Uterine smooth muscle cell (primary cell): ENCODE data around the gene SLC44A2. TPM values are rescaled to one million over a fixed set of nuclear protein-coding genes. Genes with fewer than 3 reads are reported as not detected.

Experiments
- total RNA-seq: library from RNA; depleted of rRNA; stranded (reverse); fragments of >200 nt; gene quantifications from 2 replicates; pipeline ENCODE4 v1.2.3, GENCODE V29; 2014

Gene SLC44A2
- 30.7 and 55.0 TPM in 2 replicates for total RNA-seq

GRCh38 chr19:10625003-10625761 lies at the start of gene SLC44A2:
Gene SLC44A2 (plus strand): TSS chr19:10625553. CDS start chr19:10625634, 81 bp downstream.

GRCh38 chr19:10587022-10587838 lies 38.1 kb upstream of the SLC44A2 start, which contains the start of gene AP1M2:
Gene AP1M2 (minus strand): TSS chr19:10587312. CDS start chr19:10587231, 81 bp downstream.

GRCh38 chr19:10653732-10654609 lies 28.6 kb downstream of the SLC44A2 start, which contains the start of gene ILF3:
Gene ILF3 (plus strand): TSS chr19:10654346. CDS start chr19:10670606, 16,260 bp downstream.

Other genes with a start within 250 kb of the SLC44A2 start
- gene TYK2, start 245.0 kb upstream of the SLC44A2 start, total RNA-seq: 80.7 and 101 TPM in 2 replicates
- gene CDC37, start 222.0 kb upstream of the SLC44A2 start, total RNA-seq: 214 and 295 TPM in 2 replicates
- gene PDE4A, start 205.0 kb upstream of the SLC44A2 start, total RNA-seq: 3.7 and 5.6 TPM in 2 replicates
- gene KEAP1, start 122.2 kb upstream of the SLC44A2 start, total RNA-seq: 77.9 and 93.1 TPM in 2 replicates
- 0.12 and 0.44 TPM in 2 replicates for gene S1PR5, start 108.1 kb upstream of the SLC44A2 start, total RNA-seq
- 13.5 and 16.7 TPM in 2 replicates for gene ATG4D, start 81.6 kb upstream of the SLC44A2 start, total RNA-seq
- 9.7 and 10.5 TPM in 2 replicates for gene KRI1, start 59.5 kb upstream of the SLC44A2 start, total RNA-seq
- gene CDKN2D, start 56.6 kb upstream of the SLC44A2 start, total RNA-seq: 7.1 and 19.3 TPM in 2 replicates
- gene AP1M2, start 38.2 kb upstream of the SLC44A2 start, total RNA-seq: 0.77 and 0.87 TPM in 2 replicates
- gene ILF3, start 28.8 kb downstream of the SLC44A2 start, total RNA-seq: 111 and 172 TPM in 2 replicates
- gene QTRT1, start 75.9 kb downstream of the SLC44A2 start, total RNA-seq: 32.9 and 34.4 TPM in 2 replicates
- 92.7 and 108 TPM in 2 replicates for gene DNM2, start 92.5 kb downstream of the SLC44A2 start, total RNA-seq
- 52.7 and 57.5 TPM in 2 replicates for gene TMED1, start 210.7 kb downstream of the SLC44A2 start, total RNA-seq
- gene C19orf38, start 222.9 kb downstream of the SLC44A2 start, total RNA-seq: 0.25 TPM in 1 of 2 replicates, not detected in the other
- 28.6 and 33.5 TPM in 2 replicates for gene CARM1, start 246.0 kb downstream of the SLC44A2 start, total RNA-seq